ENCODE results near the gene KRT80. TPM values are rescaled to one million over a fixed set of nuclear protein-coding genes. Genes with fewer than 3 reads are reported as not detected.

The KRT80 gene
- polyA plus RNA-seq, 2 of the 4 experiments (the other 2 are of a cell fraction): 38.3 to 63.1 TPM

DNA sequence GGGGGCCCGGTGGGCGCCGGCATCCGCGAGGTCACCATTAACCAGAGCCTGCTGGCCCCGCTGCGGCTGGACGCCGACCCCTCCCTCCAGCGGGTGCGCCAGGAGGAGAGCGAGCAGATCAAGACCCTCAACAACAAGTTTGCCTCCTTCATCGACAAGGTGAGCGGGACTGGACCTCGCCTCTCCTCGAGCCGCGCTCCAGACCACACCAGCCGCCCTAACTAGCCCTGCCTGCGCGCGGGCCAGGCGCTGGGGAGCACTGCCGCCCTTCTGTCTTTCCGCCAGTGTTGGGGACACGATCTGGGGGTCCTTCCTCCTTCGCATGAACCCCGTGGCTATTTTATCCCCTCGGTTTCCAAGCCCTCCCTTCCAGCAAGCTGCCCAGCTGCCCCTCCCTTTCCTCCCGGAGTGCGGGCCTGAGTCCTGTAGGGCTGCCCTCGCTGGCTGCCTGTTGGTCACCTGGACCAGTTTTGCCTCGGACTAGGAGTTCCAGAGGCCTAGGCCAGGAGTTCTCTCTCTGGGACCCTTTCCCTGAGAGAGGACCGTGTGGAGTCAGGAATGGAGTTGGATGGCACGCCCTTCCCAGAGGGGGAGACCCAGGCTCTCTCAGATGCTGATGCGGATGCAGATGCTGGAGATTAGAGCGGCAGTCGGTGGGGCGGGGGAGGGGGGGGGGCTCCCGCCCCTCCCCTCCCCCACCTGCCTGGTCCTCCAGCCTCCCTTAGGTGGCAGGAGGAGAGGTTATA, 41.8 kb upstream of the KRT80 start (continued):
- TF ChIP-seq FOSB (CRISPR knock-in tag; IDR thresholded peaks at IDR 0.05) (0 out of 2 replicates have a peak, but pooled peaks have one; percentile 37), TP53 (CRISPR knock-in tag; IDR thresholded peaks at IDR 0.05) (no peak), PHF8 (IDR thresholded peaks at IDR 0.05; ENCODE audit: borderline replicate concordance, low read depth) (0 out of 2 replicates have a peak, but pooled peaks have one; percentile 30), BHLHE40 (IDR thresholded peaks at IDR 0.05; ENCODE audit: low read depth, low read length) (no peak), JUN (IDR thresholded peaks at IDR 0.05) (peak; percentile 71 to 86; a peak in 4 of 5 replicates), MAZ (IDR thresholded peaks at IDR 0.05; ENCODE audit: borderline replicate concordance, low read depth, low read length) (no peak; the same call in 1 of the 2 replicates), HDAC2 (IDR thresholded peaks at IDR 0.05) (no peak)
- TF ChIP-seq, protein P1, sequence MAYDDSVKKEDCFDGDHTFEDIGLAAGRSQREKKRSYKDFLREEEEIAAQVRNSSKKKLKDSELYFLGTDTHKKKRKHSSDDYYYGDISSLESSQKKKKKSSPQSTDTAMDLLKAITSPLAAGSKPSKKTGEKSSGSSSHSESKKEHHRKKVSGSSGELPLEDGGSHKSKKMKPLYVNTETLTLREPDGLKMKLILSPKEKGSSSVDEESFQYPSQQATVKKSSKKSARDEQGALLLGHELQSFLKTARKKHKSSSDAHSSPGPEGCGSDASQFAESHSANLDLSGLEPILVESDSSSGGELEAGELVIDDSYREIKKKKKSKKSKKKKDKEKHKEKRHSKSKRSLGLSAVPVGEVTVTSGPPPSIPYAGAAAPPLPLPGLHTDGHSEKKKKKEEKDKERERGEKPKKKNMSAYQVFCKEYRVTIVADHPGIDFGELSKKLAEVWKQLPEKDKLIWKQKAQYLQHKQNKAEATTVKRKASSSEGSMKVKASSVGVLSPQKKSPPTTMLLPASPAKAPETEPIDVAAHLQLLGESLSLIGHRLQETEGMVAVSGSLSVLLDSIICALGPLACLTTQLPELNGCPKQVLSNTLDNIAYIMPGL (CRISPR knock-in tag; IDR thresholded peaks at IDR 0.05; ENCODE audit: borderline replicate concordance): no peak; the same call in 1 of the 2 replicates
- TF ChIP-seq, protein P2, sequence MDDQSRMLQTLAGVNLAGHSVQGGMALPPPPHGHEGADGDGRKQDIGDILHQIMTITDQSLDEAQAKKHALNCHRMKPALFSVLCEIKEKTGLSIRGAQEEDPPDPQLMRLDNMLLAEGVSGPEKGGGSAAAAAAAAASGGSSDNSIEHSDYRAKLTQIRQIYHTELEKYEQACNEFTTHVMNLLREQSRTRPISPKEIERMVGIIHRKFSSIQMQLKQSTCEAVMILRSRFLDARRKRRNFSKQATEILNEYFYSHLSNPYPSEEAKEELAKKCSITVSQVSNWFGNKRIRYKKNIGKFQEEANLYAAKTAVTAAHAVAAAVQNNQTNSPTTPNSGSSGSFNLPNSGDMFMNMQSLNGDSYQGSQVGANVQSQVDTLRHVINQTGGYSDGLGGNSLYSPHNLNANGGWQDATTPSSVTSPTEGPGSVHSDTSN (IDR thresholded peaks at IDR 0.05): no peak
- TF ChIP-seq, protein P3, sequence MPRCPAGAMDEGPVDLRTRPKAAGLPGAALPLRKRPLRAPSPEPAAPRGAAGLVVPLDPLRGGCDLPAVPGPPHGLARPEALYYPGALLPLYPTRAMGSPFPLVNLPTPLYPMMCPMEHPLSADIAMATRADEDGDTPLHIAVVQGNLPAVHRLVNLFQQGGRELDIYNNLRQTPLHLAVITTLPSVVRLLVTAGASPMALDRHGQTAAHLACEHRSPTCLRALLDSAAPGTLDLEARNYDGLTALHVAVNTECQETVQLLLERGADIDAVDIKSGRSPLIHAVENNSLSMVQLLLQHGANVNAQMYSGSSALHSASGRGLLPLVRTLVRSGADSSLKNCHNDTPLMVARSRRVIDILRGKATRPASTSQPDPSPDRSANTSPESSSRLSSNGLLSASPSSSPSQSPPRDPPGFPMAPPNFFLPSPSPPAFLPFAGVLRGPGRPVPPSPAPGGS (IDR thresholded peaks at IDR 0.05): peak; percentile 91; the same call in 2 of the 3 replicates

DNA sequence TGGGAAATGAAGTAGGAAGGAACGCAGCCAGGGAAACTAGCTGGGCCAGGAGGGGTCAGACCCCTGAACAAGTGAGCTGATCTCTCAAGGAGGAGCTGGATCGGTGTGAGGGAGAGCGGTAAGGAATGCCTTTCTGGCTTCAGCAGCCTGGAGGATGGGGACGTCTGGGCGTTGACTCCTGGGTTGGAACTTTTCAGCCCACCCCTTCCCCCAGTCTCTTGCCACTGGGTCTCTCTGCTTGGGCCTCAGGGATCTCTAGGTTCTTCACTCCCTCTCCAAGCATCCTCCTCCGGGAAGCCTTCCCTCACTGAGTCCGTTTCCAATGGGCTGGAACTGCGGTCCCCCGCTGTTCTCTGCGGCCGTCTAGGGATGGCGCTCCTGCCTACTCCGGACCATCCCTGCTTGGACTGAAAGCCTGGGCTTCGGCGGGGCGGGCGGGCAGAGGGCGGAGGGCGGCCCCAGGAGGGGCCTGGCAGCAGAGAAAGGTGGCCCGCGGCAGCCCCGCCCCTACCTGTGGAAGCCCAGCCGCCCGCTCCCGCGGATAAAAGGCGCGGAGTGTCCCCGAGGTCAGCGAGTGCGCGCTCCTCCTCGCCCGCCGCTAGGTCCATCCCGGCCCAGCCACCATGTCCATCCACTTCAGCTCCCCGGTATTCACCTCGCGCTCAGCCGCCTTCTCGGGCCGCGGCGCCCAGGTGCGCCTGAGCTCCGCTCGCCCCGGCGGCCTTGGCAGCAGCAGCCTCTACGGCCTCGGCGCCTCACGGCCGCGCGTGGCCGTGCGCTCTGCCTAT, 41.1 kb upstream of the KRT80 start, which contains the start of gene KRT7:
Gene KRT7, plus strand, starts transcription at position 570 of the 788 bp plus-strand sequence. Its CDS starts 54 bp downstream, at position 624.
- ChIA-PET POLR2A (interaction anchor here (0.6 to 5.7 kb wide), 18 partner anchors 9 to 95 kb away, joined by 3 to 43 read pairs (median 5); partner anchors contain the start of gene KRT80), CTCF (interaction anchor here (0.7 to 13.1 kb wide), 18 partner anchors 10 to 647 kb away, joined by 3 to 182 read pairs (median 5); partner anchors contain the start of gene KRT80)
- Histone ChIP-seq H3K9me3 (no peaks in the 10 kb centered on the region), H3K4me3 (peak within 1 kb of the TSS; percentile 93), H3K27ac (peak within 1 kb of the TSS; percentile 97), H3K4me2 (peak within 1 kb of the TSS; percentile 99), H3K4me1 (peaks cover 70% of the 10 kb centered on the region)
- FAIRE-seq: peak; percentile 39
- WGBS (ENCODE audit: missing lambda C conversion rate): 0% methylated on average over 19 of the region's 58 CpGs
- ATAC-seq: peak; percentile 71 to 80
- peak; percentile 90 to 94 for DNase-seq (ENCODE audit: low read depth in 1 of 2, low spot score in 1 of 2)
- TF ChIP-seq ZNF302 (CRISPR knock-in tag; IDR thresholded peaks at IDR 0.05) (no peak), MAFK (IDR thresholded peaks at IDR 0.05; ENCODE audit: partially characterized antibody) (no peak), BHLHE40 (IDR thresholded peaks at IDR 0.05; ENCODE audit: low read depth, low read length) (no peak), MYC (IDR thresholded peaks at IDR 0.05; ENCODE audit: borderline replicate concordance, low read length) (no peak), CHD4 (IDR thresholded peaks at IDR 0.05; ENCODE audit: borderline replicate concordance) (no peak), RAD21 (conservative IDR thresholded peaks at IDR 0.05 in 1 of 2, IDR thresholded peaks at IDR 0.05 in 1 of 2) (peak; percentile 54 to 68), KDM5A (IDR thresholded peaks at IDR 0.05) (no peak), CBX2 (IDR thresholded peaks at IDR 0.05; ENCODE audit: borderline replicate concordance, low read depth) (no peak), RCOR1 (IDR thresholded peaks at IDR 0.05; ENCODE audit: low read depth, low read length) (no peak), CHD2 (IDR thresholded peaks at IDR 0.05; ENCODE audit: low read length, partially characterized antibody) (no peak)
- TF ChIP-seq, protein P2 (IDR thresholded peaks at IDR 0.05): peak; percentile 79
- TF ChIP-seq, protein P3 (IDR thresholded peaks at IDR 0.05): peak; percentile 99
- TF ChIP-seq, protein P4, sequence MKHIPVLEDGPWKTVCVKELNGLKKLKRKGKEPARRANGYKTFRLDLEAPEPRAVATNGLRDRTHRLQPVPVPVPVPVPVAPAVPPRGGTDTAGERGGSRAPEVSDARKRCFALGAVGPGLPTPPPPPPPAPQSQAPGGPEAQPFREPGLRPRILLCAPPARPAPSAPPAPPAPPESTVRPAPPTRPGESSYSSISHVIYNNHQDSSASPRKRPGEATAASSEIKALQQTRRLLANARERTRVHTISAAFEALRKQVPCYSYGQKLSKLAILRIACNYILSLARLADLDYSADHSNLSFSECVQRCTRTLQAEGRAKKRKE (CRISPR knock-in tag; IDR thresholded peaks at IDR 0.05; ENCODE audit: low read depth): no peak
- TF ChIP-seq, protein P5, sequence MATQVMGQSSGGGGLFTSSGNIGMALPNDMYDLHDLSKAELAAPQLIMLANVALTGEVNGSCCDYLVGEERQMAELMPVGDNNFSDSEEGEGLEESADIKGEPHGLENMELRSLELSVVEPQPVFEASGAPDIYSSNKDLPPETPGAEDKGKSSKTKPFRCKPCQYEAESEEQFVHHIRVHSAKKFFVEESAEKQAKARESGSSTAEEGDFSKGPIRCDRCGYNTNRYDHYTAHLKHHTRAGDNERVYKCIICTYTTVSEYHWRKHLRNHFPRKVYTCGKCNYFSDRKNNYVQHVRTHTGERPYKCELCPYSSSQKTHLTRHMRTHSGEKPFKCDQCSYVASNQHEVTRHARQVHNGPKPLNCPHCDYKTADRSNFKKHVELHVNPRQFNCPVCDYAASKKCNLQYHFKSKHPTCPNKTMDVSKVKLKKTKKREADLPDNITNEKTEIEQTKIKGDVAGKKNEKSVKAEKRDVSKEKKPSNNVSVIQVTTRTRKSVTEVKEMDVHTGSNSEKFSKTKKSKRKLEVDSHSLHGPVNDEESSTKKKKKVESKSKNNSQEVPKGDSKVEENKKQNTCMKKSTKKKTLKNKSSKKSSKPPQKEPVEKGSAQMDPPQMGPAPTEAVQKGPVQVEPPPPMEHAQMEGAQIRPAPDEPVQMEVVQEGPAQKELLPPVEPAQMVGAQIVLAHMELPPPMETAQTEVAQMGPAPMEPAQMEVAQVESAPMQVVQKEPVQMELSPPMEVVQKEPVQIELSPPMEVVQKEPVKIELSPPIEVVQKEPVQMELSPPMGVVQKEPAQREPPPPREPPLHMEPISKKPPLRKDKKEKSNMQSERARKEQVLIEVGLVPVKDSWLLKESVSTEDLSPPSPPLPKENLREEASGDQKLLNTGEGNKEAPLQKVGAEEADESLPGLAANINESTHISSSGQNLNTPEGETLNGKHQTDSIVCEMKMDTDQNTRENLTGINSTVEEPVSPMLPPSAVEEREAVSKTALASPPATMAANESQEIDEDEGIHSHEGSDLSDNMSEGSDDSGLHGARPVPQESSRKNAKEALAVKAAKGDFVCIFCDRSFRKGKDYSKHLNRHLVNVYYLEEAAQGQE (IDR thresholded peaks at IDR 0.05): no peak; the same call in 1 of the 2 replicates
